Psoas muscle (tissue), 8 donors: ENCODE measurements around the gene MICU1. TPM values are rescaled to one million over a fixed set of nuclear protein-coding genes. Genes with fewer than 3 reads are reported as not detected.

ENCODE experiments used
- ATAC-seq, 4 donors: fragments of 200-7000 bp; cut with Tn5 transposase; one replicate each; pipeline ENCODE4 v1.9.1; 2020; ENCODE audit warnings: moderate library complexity in 3 of 4, mild to moderate bottlenecking in 2 of 4
- DNase-seq, 2 donors: peaks; one replicate each; pipeline ENCODE4 v3.0.0-alpha.2; 2020
- H3K27ac ChIP-seq: fragments of 200-600 bp; one replicate; pipeline ENCODE4 v1.8.0; 2022
- H3K27me3 ChIP-seq, 3 donors: fragments of 200-600 bp in 1 of 3; one replicate each; pipeline versions ENCODE4 v1.6.1 to v1.8.0; 2013 to 2022; ENCODE audit warnings: low read length in 2 of 3, mild to moderate bottlenecking in 2 of 3, moderate library complexity in 1 of 3; ENCODE audit not compliant: insufficient read depth in 3 of 3
- H3K36me3 ChIP-seq, 2 donors: fragments of 200-600 bp in 1 of 2; one replicate each; pipeline versions ENCODE4 v1.6.1 to v1.8.0; 2013 to 2022; ENCODE audit warnings: low read depth in 1 of 2, mild to moderate bottlenecking in 1 of 2, moderate library complexity in 1 of 2; ENCODE audit not compliant: insufficient read depth in 1 of 2
- H3K4me1 ChIP-seq: fragments of 200-600 bp; one replicate; pipeline ENCODE4 v1.8.0; 2022
- H3K4me3 ChIP-seq: fragments of 200-600 bp; one replicate; pipeline ENCODE4 v1.8.0; 2022; ENCODE audit warnings: mild to moderate bottlenecking
- H3K9me3 ChIP-seq: fragments of 200-600 bp; one replicate; pipeline ENCODE4 v1.8.0; 2022
- WGBS, 3 donors: extraction: QIAGEN DNeasy Blood & Tissue Kit; methylation state at CpG; one replicate each; pipeline versions ENCODE4 v1.1.6 to v1.1.7; 2013; 5-methylcytosine and 5-hydroxymethylcytosine counted together
- intact Hi-C, 2 donors: fragments of 100-400 bp; cut with DNase I; formaldehyde crosslinking; loops; one replicate each; pipeline versions ENCODE4 v1.11.0 to v1.14.2; 2022
- polyA plus RNA-seq, 3 donors: library from polyadenylated mRNA; stranded (reverse); fragments of 200-250 nt; gene quantifications; one replicate each; pipeline ENCODE4 v1.2.3, GENCODE V29; 2013
- total RNA-seq, 4 donors: library from RNA; stranded (reverse); fragmentation: NEBNext Ultra II Directional in 2 of 4; extraction: Animal tissue kit (Norgen Biotek cat#: 25700) in 2 of 4; gene quantifications; one replicate each; pipeline versions ENCODE4 v1.2.1 to v1.2.4, GENCODE V29; 2021 to 2023
- TF ChIP-seq, protein P1 (sequence below): fragments of 200-600 bp; IDR thresholded peaks from one replicate; pipeline ENCODE4 v1.8.0; 2022; ENCODE audit warnings: antibody characterized with exemption
- donor health status: healthy with polysubstance abuse.
- donor health status: DM: no; HTN: no; CAD: no; lungs with moderate emphysema.
- donor health status: Bipolar disorder and iron deficiency.
- donor health status: healthy.
- donor health status: DM: yes; HTN: yes; CAD: no.
- donor health status: DM: no; HTN: no; CAD: no.
- donor health status: DM: no; HTN: no; CAD: no.
- donor health status: DM: yes; HTN: yes; CAD: no.

The MICU1 gene
- total and polyA plus RNA-seq, 7 donors, result 31.0 to 57.8 (median 37.3) TPM

DNA sequence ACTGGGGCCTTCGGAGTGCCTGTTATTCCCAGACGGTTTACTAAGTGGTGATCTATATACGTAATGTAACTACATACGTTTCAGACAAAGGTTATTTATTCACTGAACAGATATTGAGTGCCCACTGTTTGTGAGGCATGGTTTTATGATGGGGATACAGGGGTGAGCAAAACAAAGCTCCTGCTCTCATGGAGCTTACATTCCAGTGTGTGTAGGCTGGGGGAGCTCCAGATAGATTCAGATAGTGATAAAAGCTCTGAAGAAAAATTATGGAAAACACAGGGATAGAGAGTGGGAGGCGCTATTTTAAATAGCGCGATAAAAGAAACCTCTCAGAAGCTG, 270.7 kb downstream of the MICU1 start:
- 31 to 34% (median 33%) methylated on average over 7 of the region's 7 CpGs for WGBS, 3 donors

DNA sequence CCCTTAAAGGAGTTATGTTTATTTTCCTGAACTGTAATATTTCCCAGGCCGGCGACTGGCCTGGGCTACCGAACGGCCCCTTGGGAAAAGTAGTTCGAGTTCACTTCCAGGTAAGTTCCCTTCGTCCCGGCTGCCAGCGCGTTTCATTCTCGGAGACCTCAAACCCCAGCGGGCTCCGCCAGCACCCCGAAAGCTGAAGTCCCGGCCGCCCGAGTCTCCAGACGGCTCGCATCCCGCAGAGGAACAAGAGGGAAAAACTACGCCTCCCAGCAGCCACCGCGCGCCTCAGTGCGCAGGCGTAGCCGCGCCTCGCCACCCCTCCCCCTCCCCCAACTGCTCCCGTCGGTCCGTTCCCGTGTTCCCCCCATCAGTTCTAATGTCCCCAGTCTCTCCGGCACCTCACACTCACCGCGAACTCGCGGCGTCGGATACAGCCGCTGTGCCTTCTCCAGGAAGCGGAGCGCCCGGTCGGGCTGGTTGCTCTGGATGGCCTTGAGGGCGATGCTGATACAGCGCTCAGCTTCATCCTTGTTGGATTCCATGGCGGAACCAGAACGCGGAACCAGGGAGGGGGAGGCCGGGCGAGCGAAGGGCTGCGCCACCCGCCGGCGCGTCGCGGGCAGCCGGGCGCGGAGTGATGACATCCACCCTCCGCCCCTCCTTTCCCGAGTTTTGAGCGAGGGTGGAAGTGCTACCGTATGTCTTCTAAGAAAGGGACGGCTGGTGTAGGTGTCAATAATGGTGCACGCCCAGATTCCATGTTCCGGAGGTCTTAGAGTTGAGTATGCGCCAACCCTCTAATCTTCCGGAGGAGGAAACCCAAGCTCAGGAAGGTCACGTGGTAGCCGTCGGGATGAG, 271.3 kb downstream of the MICU1 start, which contains the start of gene DNAJB12:
Gene DNAJB12, minus strand, starts transcription at position 564 of the 858 bp plus-strand sequence. Its CDS starts 22 bp downstream, at position 542.
- no peaks in the 10 kb centered on the region for H3K27me3 ChIP-seq
- WGBS, 3 donors, result 0 to 1% (median 0%) methylated on average over 68 to 74 of the region's 74 CpGs
- TF ChIP-seq, protein P1, sequence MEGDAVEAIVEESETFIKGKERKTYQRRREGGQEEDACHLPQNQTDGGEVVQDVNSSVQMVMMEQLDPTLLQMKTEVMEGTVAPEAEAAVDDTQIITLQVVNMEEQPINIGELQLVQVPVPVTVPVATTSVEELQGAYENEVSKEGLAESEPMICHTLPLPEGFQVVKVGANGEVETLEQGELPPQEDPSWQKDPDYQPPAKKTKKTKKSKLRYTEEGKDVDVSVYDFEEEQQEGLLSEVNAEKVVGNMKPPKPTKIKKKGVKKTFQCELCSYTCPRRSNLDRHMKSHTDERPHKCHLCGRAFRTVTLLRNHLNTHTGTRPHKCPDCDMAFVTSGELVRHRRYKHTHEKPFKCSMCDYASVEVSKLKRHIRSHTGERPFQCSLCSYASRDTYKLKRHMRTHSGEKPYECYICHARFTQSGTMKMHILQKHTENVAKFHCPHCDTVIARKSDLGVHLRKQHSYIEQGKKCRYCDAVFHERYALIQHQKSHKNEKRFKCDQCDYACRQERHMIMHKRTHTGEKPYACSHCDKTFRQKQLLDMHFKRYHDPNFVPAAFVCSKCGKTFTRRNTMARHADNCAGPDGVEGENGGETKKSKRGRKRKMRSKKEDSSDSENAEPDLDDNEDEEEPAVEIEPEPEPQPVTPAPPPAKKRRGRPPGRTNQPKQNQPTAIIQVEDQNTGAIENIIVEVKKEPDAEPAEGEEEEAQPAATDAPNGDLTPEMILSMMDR, result peak; percentile 6
- peak within 1 kb of the TSS; percentile 95 for H3K4me3 ChIP-seq
- no peaks in the 10 kb centered on the region for H3K9me3 ChIP-seq
- peaks cover 20% of the 10 kb centered on the region for H3K4me1 ChIP-seq
- H3K36me3 ChIP-seq, result peaks cover 0 to 23% of the 10 kb centered on the region in 2 donors
- intact Hi-C loops, result no loop called here
- peak within 1 kb of the TSS; percentile 93 for H3K27ac ChIP-seq
- DNase-seq (peak; percentile 90 to 96), ATAC-seq (peak; percentile 89 to 93 (median 90))

More for the DNA sequence above, 270.7 kb downstream of the MICU1 start:
- Histone ChIP-seq H3K27me3 (no peaks in the 10 kb centered on the region), H3K4me1 (peaks cover 20% of the 10 kb centered on the region), H3K4me3 (peak overlapping the region; percentile 95), H3K9me3 (no peaks in the 10 kb centered on the region), H3K36me3 (peaks cover 0 to 17% of the 10 kb centered on the region in 2 donors), H3K27ac (peak overlapping the region; percentile 93)
- intact Hi-C loops, result no loop called here
- DNase-seq (no peak), ATAC-seq (peak in 3 of 4 donors; percentile 1 to 2 (median 1))
- TF ChIP-seq, protein P1, result no peak

DNA sequence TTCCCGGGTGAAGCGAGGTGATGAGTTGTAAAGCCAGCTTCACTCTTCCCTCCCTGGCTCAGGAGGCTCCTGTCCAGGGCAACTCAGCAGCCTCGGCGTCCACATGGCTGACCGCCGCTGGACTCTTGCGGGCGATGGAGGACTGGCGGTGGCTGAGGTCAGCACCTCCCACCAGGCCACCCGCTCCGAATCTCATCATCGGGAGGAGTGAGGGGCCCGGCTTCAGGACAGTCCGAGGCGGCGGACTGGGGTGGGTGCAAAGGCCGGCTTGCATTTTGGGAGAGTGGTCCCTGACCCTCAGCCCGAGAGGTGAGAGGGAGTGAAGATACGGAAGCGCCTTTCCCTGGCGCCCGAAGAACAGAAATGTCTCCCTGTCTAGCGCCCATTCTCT, 271.9 kb downstream of the MICU1 start:
- Histone ChIP-seq H3K36me3 (peaks cover 0 to 26% of the 10 kb centered on the region in 2 donors), H3K4me1 (peaks cover 20% of the 10 kb centered on the region), H3K27ac (peak overlapping the region; percentile 93), H3K9me3 (no peaks in the 10 kb centered on the region), H3K27me3 (no peaks in the 10 kb centered on the region), H3K4me3 (peak overlapping the region; percentile 95)
- TF ChIP-seq, protein P1, result no peak
- peak; percentile 43 to 76 for DNase-seq
- peak; percentile 19 to 53 (median 32) for ATAC-seq
- intact Hi-C loops, result no loop called here
- 0% methylated on average over 21 to 23 of the region's 23 CpGs for WGBS, 3 donors

DNA sequence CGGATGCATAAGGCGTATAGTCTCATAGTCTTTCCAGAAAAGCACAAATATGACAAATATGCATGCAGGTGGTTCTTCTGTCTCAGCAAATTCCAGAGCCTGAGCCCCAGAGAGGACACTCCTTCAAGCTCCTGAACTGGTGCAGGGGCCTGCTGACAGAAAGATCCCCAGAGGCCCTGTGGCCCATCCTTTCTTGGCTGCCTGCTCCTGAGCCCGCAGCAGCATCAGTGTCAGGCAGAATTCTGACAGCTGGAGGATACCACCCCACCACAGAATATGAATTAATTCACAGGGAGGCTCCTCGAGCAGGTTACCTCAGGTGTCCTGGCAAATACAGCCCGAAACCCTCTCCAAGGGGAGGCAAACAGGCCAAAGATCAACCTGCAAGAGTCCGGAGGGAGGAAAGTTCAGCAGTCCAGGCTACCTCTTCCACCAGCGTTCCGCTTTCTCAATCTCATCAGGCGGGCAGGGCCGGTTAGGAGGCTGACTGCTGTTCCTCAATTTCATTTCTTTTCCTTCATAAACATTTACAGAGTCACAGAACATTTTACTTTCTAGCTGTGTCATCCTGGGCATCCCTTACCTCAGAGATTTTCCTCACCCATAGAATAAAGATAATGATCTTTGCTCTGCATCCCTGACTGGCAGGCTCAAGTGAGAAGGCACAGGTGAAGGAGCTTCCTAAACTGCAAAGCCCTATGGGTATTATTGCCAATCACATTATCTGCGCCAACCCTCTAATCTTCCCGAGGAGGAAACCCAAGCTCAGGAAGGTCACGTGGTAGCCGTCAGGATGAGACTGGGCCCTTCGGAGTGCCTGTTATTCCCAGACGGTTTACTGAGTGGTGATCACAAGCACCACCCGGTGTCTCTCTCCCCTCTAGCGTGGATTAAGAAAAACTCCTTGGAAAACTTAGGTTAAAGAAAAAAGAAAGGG, 272.6 kb downstream of the MICU1 start:
- H3K9me3 ChIP-seq, result no peaks in the 10 kb centered on the region
- TF ChIP-seq, protein P1, result no peak
- WGBS, 3 donors, result 35 to 40% (median 39%) methylated on average over 18 of the region's 18 CpGs
- H3K27me3 ChIP-seq, result no peaks in the 10 kb centered on the region
- intact Hi-C loops, result no loop called here
- ATAC-seq (peak; percentile 35 to 63 (median 50)), DNase-seq (no peak)
- peaks cover 0 to 33% of the 10 kb centered on the region in 2 donors for H3K36me3 ChIP-seq
- peak overlapping the region; percentile 93 for H3K27ac ChIP-seq
- H3K4me3 ChIP-seq, result peak overlapping the region; percentile 95
- peaks cover 20% of the 10 kb centered on the region for H3K4me1 ChIP-seq
